ENCODE measurements around the gene SEL1L3. TPM values are rescaled to one million over a fixed set of nuclear protein-coding genes. Genes with fewer than 3 reads are reported as not detected.

SEL1L3 gene
- total RNA-seq, 1 donor from 2014 or later, result 49.2 TPM

DNA sequence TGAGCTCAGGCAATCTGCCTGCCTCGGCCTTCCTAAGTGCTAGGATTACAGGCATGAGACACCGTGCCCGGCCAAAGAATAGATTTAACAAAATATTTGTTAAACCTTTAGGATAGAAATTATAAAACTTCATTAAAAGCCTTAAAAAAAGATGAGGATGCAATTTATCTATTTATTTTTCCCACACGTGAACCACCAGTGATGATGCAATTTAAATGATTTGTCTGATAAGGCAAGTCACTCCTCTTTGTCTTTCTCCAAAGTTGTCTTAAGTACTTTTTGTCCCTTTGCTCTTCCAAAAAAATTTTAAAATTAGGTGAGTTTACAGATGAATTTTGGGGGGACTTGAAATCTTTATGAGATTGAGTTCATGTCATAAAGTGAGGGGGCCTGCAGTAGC lies 149.0 kb downstream of the SEL1L3 start:
- Mint-ChIP-seq H3K9me3 (no peaks in the 10 kb centered on the region), H3K4me3 (ENCODE audit: low read depth) (no peak overlapping the region)
- intact Hi-C loops (cut with micrococcal nuclease), result no loop called here

DNA sequence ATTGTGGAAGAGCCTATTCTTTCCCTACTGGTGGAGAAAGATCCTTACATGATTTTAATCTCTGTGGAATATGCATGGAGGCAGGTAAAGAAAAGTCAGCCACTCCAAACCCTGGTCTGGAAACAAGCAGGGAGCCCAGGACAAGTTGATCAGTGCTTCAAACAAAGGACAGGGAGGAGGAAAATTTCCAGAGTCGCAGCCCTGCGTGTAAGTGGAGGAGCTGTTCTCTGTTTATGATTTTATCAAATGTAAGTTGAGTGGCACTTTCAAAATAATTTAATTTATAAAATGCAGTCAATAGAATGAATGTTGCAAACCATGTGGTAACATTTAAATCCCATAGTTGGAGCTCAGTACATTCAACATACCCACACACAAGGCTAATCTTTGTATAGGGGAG lies 150.2 kb downstream of the SEL1L3 start:
- Mint-ChIP-seq H3K4me3 (ENCODE audit: low read depth) (no peak overlapping the region), H3K9me3 (no peaks in the 10 kb centered on the region), H3K36me3 (ENCODE audit: low read depth) (no peaks in the 10 kb centered on the region), H3K4me1 (ENCODE audit: low read depth) (no peaks in the 10 kb centered on the region), H3K27ac (no peak overlapping the region), H3K27me3 (ENCODE audit: low read depth) (no peaks in the 10 kb centered on the region)
- intact Hi-C loops (cut with micrococcal nuclease), result no loop called here
- no peak for DNase-seq (ENCODE audit: low spot score)

More for the DNA sequence above, 149.0 kb downstream of the SEL1L3 start:
- DNase-seq (ENCODE audit: low spot score), result no peak
- no peaks in the 10 kb centered on the region for H3K36me3 Mint-ChIP-seq (ENCODE audit: low read depth)
- no peak overlapping the region for H3K27ac Mint-ChIP-seq
- H3K4me1 Mint-ChIP-seq (ENCODE audit: low read depth), result no peaks in the 10 kb centered on the region
- no peaks in the 10 kb centered on the region for H3K27me3 Mint-ChIP-seq (ENCODE audit: low read depth)

DNA sequence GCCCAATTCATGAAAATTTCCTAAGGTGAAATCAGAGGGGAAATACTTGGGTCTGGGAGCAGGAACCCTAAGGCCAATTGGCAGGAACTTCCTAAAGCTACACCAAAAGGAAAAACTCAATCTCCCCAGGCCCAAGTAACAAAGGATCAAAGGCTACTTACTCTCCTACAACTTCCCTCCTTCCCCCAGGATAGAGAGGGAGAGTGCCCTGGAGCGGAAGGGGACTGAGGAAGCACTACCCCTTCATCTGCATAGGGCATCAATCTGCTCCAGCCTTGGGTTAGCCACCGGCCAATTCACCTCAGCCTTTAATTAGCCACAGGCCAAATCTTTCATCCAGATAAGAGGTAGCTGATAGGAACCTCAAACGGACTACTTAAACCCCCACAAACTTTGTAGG lies 152.2 kb downstream of the SEL1L3 start:
- DNase-seq (ENCODE audit: low spot score), result no peak
- intact Hi-C loops (cut with micrococcal nuclease), result no loop called here
- H3K4me1 Mint-ChIP-seq (ENCODE audit: low read depth), result no peaks in the 10 kb centered on the region
- H3K36me3 Mint-ChIP-seq (ENCODE audit: low read depth), result no peaks in the 10 kb centered on the region
- H3K9me3 Mint-ChIP-seq, result no peaks in the 10 kb centered on the region
- H3K27ac Mint-ChIP-seq, result no peak overlapping the region
- H3K27me3 Mint-ChIP-seq (ENCODE audit: low read depth), result no peaks in the 10 kb centered on the region
- no peak overlapping the region for H3K4me3 Mint-ChIP-seq (ENCODE audit: low read depth)

DNA sequence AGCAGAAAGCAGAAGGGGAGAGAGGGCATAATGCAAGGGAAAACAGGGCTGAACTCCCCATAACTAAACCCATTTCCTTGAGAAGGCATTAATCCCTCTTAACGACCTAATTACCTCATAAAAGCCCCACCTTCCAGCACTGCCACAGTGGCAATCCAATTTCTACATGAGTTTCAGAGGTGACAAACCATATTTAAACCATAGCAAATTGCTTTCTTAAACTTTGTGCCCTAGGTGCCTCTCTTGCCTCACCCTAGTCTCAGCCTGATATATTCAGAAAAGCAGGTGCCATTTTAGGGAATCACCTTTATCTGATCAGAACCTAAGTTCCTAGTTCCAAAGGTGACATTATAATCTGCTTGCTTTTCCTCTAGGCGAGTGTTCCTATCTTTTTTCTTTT lies 158.3 kb downstream of the SEL1L3 start:
- intact Hi-C loops (cut with micrococcal nuclease), result no loop called here
- Mint-ChIP-seq H3K27ac (no peak overlapping the region), H3K36me3 (ENCODE audit: low read depth) (no peaks in the 10 kb centered on the region), H3K9me3 (no peaks in the 10 kb centered on the region), H3K4me3 (ENCODE audit: low read depth) (no peak overlapping the region), H3K4me1 (ENCODE audit: low read depth) (no peaks in the 10 kb centered on the region), H3K27me3 (ENCODE audit: low read depth) (no peaks in the 10 kb centered on the region)
- DNase-seq (ENCODE audit: low spot score), result no peak

DNA sequence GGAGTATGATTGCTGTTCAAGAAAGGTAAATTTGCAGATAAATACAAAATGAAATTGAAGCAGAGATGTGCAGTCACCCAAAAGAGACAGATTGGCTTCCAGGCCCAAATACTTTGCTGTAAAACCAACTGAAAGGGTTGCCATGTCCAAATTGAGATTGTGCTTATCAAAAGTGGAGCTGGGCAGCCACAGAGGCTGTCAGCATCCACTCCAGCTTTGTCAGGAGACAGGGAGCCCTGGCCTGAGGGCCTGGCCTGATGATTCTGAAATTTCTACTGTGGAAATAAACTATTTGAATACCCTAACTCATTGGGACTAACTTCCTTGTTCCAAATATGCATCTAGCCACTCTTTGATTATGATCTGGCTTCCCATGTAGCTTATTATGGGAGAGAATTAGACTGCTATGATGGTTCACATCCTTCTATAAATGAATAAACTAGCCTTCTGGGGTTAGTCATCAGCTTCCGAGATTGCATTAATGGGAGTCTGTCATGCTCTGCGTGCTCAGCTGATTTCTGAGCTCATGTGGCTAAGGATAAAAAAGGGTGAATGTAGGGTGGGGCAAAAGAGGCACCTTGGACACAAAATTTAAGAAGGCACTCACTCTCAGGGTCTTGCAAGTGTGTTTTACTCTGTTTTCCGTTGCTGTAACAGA lies 158.9 kb downstream of the SEL1L3 start:
- no peaks in the 10 kb centered on the region for H3K4me1 Mint-ChIP-seq (ENCODE audit: low read depth)
- no peaks in the 10 kb centered on the region for H3K27me3 Mint-ChIP-seq (ENCODE audit: low read depth)
- intact Hi-C loops (cut with micrococcal nuclease), result no loop called here

DNA sequence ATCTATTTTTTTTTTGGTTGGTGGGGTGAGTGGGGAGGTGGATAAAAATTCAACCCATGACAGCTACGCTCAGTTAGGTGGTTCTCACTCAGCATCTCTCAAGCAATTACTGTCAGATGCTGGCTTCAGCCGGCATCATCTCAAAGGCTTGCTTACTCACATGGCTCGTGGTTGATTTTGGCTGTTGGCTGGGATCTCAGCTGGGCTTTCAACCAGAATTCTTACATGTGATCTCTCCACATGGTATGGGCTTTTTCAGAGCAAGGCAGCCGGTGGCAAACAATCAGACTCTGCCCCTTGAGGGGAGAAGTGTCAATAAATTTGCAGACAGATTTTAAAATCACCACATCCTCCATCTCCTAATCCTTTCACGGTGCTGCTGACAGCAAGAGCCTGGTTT lies 159.9 kb downstream of the SEL1L3 start:
- Mint-ChIP-seq H3K27me3 (ENCODE audit: low read depth) (no peaks in the 10 kb centered on the region), H3K4me1 (ENCODE audit: low read depth) (no peaks in the 10 kb centered on the region), H3K9me3 (no peaks in the 10 kb centered on the region), H3K4me3 (ENCODE audit: low read depth) (no peak overlapping the region), H3K36me3 (ENCODE audit: low read depth) (no peaks in the 10 kb centered on the region), H3K27ac (no peak overlapping the region)
- intact Hi-C loops (cut with micrococcal nuclease), result no loop called here
- DNase-seq (ENCODE audit: low spot score), result no peak

More for the DNA sequence above, 158.9 kb downstream of the SEL1L3 start:
- H3K36me3 Mint-ChIP-seq (ENCODE audit: low read depth), result no peaks in the 10 kb centered on the region
- H3K4me3 Mint-ChIP-seq (ENCODE audit: low read depth), result no peak overlapping the region
- H3K9me3 Mint-ChIP-seq, result no peaks in the 10 kb centered on the region
- no peak overlapping the region for H3K27ac Mint-ChIP-seq
- no peak for DNase-seq (ENCODE audit: low spot score)

DNA sequence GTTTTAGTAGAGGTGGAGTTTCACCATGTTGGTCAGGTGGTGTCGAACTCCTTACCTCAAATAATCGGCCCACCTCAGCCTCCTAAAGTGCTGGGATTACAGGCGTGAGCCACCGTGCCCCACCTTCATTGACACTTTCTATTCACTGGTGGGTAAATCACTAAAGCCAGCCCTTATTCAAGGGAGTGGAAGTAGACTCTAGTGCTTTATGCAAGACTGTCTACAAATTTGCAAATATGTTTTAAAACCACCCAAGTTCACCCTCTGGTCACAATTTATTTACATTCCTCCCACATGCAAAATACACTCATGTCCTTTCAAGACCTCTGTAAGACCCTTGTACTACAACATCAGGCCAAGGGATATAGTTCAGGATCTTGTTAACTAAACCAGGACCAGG lies 162.1 kb downstream of the SEL1L3 start:
- no peak overlapping the region for H3K27ac Mint-ChIP-seq
- no peak overlapping the region for H3K4me3 Mint-ChIP-seq (ENCODE audit: low read depth)
- H3K4me1 Mint-ChIP-seq (ENCODE audit: low read depth), result no peaks in the 10 kb centered on the region
- intact Hi-C loops (cut with micrococcal nuclease), result no loop called here
- no peaks in the 10 kb centered on the region for H3K9me3 Mint-ChIP-seq
- no peak for DNase-seq (ENCODE audit: low spot score)
- H3K36me3 Mint-ChIP-seq (ENCODE audit: low read depth), result no peaks in the 10 kb centered on the region
- no peaks in the 10 kb centered on the region for H3K27me3 Mint-ChIP-seq (ENCODE audit: low read depth)

DNA sequence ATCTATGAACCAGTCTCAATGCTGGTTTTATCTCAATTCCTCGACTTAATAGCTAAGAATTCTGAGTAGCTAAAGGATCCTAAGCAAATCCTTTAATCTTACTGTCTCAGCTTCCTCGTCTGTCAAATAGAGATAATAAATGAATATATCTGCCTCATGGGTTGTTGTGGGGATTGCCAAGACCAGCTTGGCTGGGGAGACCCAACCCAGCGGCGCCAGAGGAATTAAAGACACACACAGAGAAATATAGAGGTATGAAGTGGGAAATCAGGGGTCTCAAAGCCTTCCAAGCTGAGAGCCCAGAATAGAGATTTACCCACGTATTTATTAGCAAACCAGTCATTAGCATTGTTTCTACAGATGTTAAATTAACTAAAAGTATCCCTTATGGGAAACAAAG lies 165.3 kb downstream of the SEL1L3 start:
- intact Hi-C loops (cut with micrococcal nuclease), result no loop called here
- no peak for DNase-seq (ENCODE audit: low spot score)
- Mint-ChIP-seq H3K27ac (no peak overlapping the region), H3K4me1 (ENCODE audit: low read depth) (peaks cover 1% of the 10 kb centered on the region), H3K36me3 (ENCODE audit: low read depth) (no peaks in the 10 kb centered on the region), H3K4me3 (ENCODE audit: low read depth) (no peak overlapping the region), H3K9me3 (no peaks in the 10 kb centered on the region), H3K27me3 (ENCODE audit: low read depth) (peaks cover 1% of the 10 kb centered on the region)

Other genes starting within 250 kb of the SEL1L3 start
- gene SLC34A2, start 207.1 kb downstream of the SEL1L3 start, total RNA-seq, result not detected in 2 replicates
- gene SMIM20, start 51.2 kb upstream of the SEL1L3 start, total RNA-seq, result 17.0 and 18.7 TPM in 2 replicates

All from activated T-helper 2 cell treated with anti-CD3 and anti-CD28 coated beads, Interferon-gamma antibody, Interleukin-2, Interleukin-4, amounts not matched to agents 10 μg/mL and 5 μg/mL and 100 μg/mL, durations not matched to agents 14 hours and 24 hours and 36 hours (primary cell).